NCI-H128 (cell line): ENCODE measurements around the gene PELI1.
"Not testable (repeated sequence)": the region's sequence is repeated elsewhere in the genome, so short reads cannot be mapped to it uniquely, and the experiment has no call there.

Source experiments
- DNase-seq: peaks from one replicate; lab custom pipeline; 2025; ENCODE audit not compliant: unreplicated experiment; lab: John Stamatoyannopoulos, UW

The PELI1 gene

DNA sequence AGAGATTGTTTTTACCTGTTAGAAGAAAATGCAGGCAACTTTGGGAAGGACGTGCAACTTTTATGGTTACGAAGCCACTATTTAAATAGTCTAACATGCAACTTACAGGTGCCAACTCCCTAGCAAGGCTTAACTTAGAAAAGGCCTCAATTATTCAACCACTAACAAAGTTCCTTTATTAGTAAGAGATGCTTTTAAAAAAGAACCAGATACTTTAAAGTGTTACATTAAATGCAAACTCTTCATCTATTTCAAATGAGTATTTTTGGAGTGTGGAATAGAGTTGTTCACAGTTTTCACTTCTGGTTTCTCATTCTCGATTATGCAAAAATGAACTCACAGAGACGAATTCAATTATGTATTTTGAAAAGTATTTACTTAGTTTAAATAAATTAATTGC is 51.7 kb downstream of the PELI1 start:
- DNase-seq: no peak

- peak; percentile 24 for DNase-seq
These were observed 54.0 kb downstream of the PELI1 start for GRCh38 chr2:64090264-64090663.

DNA sequence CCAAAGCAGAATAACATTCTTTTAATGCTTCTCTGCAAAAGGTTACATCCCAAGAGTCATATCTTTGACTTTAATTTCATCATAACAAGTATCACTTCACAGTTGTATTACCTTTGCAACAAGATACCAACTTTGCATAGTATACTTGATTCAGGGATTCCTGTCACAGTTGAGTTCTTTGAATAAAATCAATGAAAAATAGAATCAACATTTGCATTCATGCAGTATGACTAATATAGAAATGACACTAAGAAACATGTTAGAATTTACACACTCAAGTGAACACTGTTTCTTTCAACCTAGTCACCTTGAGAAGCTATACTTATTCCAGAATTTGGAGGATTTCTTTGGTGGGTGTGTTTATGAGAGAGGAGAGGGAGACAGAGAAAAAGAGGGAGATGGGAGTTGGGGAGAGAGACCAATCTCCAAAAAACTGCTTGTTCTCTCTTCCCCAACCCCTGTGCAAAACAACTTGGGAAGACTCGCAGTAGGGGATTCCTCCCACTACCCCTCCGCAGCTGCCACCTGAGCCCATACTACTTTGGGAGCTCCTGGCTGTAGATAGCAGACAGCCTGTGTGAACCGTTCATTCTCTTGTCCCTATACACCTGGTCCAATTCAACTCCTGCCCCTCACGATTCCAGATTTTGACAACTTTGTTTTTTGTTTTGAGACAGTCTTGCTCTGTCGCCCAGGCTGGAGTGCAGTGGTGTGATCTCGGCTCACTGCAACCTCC is 57.7 kb downstream of the PELI1 start:
- no peak for DNase-seq

GRCh38 chr2:64085936-64086335 is 58.3 kb downstream of the PELI1 start:
- no peak for DNase-seq

DNA sequence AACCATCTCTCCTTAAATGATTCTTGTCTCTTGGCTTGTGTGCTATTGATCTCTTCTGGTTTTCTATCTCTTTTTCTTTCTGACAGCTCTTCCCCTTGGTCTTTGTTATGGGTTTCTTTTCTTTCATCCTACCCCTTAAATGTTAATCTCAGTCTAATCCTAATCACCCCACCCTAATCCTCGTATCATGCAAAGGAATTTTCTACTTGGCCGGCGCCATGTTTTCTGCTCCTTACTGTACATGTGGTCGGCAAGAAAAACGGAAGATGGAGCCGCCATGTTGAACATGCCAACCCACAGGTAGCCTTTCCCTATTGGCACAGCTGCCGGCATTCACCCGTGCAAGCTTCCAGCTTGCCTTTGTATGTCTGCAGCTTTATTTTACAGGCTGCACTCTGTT is 63.2 kb downstream of the PELI1 start:
- DNase-seq: no peak

DNA sequence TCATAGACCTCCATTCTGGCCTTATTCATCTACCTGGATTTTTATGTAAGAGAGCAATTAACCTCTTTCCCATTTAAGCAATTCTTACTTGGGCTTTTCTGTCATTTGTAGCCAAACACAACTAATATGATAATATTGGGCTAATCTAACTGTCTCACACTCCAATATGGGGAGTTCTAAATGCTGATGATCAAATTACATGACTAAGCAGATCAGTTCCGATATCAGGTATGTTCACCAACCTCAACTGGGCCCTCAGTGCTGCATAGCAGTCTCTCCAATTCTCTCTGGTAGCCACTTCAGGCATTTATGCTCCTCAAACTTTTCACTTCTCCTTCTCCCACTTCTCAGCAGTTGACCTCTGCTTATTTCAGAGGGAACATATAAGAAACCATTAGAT is 64.0 kb downstream of the PELI1 start:
- DNase-seq: no peak

- DNase-seq: not testable (repeated sequence)
These were observed 64.5 kb downstream of the PELI1 start for GRCh38 chr2:64079688-64080087.

GRCh38 chr2:64076828-64077227 is 67.4 kb downstream of the PELI1 start:
- not testable (repeated sequence) for DNase-seq

DNA sequence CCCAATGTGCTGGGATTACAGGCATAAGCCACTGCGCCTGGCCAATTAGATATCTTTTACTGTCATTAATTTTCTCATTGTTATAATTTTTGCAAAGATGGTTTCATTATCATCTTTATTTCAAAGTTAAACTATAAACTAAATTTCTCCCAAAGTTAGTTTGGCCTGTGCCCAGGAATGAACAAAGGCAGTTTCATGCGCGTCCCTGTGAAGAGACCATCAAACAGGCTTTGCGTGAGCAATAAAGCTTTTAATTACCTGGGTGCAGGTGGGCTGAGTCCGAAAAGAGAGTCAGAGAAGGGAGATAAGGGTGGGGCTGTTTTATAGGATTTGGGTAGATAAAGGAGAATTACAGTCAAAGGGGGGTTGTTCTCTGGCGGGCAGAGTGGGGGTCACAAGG is 69.6 kb downstream of the PELI1 start:
- not testable (repeated sequence) for DNase-seq

DNA sequence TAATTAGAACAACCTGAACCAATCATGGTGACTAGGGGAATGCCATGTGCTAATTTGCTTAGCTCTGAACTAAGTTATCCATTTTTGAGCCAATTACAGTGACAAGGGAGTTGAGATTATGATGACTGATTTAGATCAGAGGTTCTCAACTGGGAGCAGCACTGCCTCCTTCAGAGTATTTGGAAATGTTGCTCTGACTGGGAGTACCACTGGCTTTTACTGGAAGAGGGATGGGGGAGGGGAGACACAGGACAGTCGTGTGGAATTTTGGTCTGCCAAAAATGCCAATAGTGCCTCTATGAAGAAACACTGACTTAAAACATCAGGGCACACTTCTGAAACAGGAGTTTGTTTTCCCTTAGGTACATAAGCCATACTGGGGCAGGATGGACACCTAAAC is 76.9 kb downstream of the PELI1 start:
- DNase-seq: no peak

GRCh38 chr2:64065516-64065915 is 78.7 kb downstream of the PELI1 start:
- no peak for DNase-seq

DNA sequence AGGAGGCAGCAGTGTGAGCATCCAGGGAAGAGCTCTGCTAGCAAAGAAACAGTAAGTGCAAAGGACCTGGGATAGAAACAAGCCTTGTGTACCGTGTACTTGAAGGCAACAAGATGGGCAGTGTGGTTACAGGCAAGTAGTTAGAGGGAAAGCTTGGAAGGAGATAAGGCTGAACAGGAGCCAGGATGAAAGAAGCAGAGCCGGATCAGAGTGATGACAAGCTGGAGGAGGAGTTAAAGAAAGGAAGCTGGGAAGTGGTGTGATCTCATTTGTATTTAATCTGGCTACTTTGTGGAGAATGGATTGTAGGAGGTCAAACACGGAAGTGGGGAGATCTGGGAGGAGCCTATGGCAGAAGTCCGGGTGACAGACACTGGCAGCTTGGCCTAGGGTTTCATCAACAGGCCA is 80.3 kb downstream of the PELI1 start:
- DNase-seq: no peak

DNA sequence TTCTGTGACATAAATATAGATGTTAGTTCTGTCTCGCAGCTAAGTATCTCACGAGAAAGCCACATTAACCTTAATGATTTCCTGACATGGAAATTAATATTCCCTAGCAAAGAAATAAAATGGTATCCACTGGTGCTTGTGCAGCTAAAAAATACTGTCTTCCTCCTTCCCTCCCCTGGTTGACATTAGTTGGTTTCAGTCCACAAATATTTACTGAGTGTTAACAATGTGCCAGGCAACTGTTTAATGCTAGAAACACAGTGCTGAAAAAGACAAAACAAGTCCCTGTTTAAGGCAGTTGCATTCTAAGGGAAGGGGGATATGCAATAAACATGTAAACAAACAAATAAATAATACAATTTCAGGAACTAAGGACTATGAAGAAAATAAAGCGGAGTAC is 80.8 kb downstream of the PELI1 start:
- DNase-seq: no peak

DNA sequence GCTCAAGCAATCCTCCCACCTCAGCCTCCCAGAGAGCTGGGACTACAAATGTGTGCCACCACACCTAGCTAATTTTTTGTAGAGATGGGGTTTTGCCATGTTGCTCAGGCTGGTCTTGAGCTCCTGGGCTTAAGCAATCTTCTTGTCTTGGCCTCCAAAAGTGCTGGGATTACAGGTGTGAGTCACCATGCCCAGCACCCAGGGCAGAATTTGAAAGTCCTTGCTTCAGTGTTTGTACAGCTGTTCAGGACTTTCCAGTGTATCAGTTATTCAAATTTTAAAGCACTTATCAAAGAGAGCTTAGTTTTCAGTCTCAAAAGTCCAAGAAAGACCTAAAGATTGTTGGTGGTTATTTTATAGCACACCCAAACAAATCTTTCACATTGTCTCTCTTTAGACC is 81.4 kb downstream of the PELI1 start:
- DNase-seq: no peak

DNA sequence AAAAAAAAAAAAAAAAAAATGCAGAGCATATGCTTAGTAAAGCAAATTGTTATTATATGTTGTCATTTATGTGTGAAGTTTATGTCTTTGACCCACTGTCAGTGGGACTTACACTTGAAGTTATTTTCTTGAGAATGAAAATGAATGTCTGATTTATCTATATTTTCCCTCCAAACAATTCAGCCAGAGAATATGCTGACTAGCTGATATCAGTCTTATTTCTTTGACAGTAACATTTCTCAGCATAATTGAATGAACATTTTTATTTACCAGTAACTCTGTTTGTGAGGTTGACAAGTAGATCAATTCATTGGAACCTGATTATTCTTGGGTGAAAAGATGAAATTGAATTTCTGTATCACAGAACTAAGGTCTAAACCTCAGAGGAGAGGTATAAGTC is 85.0 kb downstream of the PELI1 start:
- DNase-seq: no peak

DNA sequence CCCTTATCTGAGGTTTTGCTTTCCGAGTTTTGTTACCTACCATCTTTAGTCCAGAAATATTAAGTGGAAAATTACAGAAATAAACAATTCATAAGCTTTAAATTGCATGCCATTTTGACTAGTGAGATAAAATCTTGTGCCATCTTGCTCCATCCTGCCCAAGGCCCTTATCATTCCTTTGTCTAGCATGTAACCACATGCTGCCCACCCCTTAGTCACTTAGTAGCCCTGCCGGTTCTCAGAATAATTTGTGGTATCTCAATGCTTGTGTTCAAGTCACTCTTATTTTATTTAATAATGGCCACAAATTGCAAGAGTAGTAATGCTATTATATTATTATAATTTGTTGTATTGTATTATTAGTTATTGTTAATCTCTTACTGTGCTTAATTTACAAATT is 88.2 kb downstream of the PELI1 start:
- no peak for DNase-seq

DNA sequence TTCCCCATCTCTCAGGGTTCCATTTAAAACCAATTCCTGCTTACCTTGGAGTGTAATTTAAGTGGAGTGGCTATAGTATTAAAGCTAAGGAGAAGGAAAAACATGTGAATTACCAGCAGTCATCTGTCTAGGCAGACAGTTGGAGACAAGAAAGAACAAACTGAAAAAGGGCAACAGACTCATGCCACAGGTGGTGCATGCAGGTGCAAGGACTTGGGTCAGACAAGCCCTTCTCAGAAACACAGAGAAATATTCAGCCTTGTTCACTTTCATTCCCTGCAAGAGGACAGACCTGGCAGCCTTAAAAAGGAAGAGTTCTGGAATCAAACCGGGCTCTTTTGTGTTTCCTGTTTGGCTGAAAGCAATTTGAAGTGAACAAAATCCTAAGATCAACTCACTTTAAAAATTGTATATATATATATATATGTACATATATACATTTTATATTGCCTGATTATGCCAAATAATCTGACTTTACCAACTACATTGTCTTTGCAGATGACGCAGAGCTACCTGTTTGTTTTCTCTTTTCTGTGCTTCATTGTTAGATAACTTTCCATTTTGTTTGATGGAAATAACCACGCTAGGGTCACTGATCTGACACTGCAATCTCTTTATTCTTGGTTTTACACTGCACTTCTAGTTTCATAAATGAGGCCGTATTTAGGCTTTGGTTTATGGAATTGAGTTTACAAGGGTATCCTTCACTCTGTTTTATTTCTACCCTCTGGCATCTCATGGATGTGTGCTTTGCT is 89.9 kb downstream of the PELI1 start:
- DNase-seq: no peak

DNA sequence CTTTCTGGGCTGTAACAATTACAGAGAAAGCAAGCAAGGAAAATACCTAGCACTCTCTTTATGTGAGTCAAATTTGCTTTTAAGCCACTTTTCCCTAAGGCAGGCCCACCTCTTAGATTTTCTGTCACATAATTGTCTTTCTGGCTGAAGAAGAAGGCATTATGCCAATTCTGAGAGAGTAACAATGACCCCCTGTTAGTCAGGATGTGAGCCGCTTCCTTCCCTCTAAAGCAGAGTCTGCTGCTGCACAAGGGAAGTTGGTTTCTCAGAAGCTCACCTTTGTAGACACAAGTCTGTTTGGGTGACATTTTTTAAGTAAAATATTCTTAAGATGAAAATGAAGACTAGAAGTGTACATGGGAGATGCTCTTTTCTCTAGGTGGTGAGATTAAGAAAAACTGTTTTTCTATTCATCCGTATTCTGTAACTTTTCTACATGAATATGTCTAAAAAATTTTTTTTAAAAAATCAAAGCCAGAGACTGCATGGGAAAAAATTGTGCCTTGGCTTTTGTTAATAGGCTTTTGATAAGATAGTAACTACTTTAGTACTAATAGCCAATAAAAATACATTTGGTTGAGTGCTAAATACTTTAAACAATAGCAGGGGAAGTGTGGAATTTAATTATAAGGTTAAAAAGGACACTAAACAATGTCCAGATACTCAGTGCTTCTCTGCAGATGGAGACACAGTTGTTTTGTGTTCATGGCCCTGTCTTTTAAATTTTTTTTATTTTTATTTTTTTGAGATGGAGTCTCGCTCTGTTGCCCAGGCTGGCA is 91.6 kb downstream of the PELI1 start:
- no peak for DNase-seq

DNA sequence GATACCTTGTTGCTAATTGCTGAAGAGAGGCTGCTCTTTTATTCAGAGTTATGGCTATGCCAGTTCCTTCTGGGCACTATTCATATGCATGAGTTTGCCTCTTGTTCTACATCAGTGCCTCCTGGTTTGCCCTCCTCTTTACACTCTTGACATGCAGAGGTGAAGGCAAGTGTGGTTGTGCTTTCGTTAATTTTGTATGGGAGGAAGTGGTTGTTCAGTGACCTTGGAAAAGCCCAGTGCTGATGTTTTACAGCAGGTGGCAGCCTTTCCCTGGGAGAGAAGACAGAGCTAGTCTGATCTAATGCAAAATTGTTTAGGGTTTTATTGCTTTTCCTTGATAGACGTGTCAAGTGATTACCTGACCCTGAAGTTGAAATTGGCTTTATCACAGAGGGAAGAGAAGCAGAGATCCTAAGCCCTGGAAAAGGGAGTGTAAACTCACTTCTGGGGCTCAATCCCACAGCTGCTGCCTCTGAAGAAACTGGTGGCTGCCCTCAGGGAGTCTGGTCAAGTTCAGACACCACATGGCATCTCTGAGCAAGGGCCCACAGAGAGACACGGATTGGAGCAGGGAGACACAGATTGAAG is 94.5 kb downstream of the PELI1 start:
- peak; percentile 43 for DNase-seq

GRCh38 chr2:64045938-64046337 is 98.3 kb downstream of the PELI1 start:
- no peak for DNase-seq
